Activated T-cell treated with anti-CD3 and anti-CD28 coated beads, Interleukin-2, amount 50 U/mL, for 1 hour (primary cell): Measurements from ENCODE around the gene SMG1.

Experiments
- DNase-seq: peaks from one replicate; pipeline ENCODE4 v3.0.0-alpha.2; 2020

SMG1 gene

DNA sequence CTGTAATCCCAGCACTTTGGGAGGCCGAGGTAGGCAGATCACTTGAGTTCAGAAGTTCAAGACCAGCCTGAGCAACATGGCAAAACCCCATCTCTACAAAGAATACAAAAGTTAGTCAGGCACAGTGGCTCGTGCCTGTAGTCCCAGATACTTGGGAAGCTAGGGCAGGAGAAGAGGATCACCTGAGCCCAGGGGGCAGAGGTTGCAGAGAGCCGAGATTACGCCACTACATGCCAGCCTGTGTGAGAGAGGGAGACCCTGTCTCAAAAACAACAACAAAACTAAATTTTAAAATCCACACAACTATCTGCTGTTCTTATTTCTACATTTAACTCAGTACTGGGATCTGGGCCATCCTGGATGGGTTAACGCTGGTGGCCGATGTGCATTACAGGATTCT lies 83.6 kb downstream of the SMG1 start:
- DNase-seq, result no peak

DNA sequence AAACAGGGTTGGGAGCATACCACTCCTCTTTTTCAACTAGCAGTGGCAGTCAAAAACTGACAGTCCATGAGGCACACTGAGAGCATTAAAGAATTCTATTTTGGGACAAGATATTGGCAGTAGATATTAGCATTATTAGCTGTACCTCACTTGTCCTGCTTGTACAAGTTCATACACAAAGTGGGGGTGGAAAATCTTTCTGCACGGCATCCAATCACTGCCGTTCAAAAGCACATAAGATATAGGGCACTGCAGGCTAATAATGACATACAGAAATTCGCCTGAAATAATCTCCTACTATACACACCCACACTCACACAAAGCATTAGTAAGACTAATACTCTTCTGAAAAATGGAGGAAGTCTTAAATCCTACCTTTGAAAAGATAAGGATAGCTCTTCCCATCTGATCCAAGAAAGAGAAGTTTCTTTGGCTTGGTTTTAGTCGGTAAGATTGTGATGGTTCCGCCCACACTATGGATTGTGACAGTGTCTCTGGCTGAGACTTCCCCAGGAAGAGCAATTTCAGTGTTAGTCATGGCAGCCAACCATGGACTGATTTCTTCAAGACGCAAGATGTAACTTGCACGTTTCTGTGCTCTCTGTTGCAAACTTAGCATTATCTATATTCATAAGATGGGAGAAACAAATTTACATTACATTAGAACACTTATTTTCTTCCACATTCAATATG lies 84.2 kb downstream of the SMG1 start:
- DNase-seq, result no peak

DNA sequence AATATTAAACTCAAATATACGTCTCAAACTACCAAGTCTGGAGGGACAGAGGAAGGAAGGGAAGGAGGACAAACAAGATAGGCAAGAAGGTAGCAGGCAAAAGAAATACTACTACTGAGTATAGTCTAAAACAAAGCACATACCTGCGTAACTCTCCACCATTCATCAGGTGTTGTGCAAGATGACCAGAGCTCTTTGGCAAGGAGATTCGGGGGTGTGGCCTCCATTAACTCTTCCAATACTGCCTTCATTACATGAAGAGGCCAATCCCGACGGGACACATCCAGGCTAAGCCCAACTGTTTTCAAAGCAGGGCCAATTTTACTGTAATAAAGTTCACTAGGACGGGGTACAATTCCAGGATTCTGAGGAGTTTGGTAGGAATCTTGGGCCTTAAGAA lies 86.7 kb downstream of the SMG1 start:
- no peak for DNase-seq

DNA sequence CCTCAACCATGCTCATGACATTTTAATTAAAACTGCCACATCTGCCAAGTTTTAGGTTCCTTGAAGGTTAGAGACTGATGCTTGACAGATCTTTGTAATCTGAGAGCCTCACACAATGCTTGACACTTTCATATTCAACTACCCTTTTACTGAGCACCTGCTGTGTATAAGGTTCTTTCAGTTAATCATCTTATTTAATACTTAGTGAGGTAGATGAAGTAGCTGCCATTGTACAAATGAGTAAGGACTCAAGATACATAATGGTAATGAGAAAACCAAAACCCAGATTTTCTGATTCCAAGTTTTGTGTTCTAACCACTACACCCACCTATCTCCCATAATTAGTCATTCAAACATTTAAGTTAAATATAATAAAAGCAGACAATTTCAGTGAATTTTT lies 89.5 kb downstream of the SMG1 start:
- no peak for DNase-seq

DNA sequence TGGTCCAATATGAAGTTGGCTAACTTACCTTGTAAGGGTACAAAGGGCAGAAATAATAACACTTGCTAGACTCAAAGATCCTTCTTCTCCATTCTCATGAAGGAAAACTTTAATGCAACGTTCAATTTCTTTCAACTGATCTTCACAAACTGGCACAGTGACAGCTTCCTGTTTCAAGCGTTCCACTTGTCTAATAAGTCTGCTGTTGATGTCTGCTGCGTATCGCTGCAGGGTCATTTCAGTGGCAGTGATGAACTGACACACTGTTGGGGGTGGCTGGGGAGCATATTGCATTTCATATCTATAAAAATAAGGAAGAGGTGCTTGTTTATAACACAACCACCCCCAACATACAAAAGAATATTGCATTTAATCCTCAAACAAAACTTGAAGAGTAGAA lies 91.3 kb downstream of the SMG1 start:
- no peak for DNase-seq

DNA sequence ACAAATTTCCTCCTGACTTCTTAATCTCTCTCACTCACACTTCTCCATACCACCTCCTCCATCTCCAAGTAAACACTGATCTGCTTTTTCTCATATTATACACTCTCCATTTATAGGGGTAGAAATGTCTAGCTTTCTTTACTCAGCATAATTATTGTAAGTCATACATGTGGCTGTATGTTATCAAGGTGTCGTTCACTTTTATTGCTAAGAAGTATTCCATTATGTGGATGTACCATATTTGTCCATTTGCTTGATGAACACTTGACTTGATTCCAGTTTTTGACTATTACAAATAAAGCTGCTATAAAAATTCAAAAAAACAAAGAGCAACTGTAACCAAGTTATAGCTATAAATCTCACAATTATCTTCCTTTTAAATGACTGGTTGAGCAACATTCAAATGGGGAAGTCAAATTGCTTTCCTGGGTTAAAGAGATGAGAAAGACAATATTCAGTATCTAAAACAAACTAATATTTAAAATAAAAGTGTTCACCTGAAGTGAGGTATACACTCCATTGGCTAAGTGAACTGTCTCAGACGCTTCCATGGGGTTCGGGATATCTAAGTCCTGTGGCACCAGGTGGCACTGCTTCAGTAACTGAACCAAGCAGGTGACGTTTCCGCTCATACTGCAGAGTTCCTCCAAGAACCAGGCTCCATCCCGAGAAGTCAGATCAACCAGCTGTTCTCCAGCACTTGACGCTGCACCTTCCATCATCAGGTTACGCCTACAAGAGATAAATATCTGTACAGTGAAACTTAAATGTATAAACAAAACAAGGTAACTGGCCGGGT lies 92.3 kb downstream of the SMG1 start:
- DNase-seq, result no peak

DNA sequence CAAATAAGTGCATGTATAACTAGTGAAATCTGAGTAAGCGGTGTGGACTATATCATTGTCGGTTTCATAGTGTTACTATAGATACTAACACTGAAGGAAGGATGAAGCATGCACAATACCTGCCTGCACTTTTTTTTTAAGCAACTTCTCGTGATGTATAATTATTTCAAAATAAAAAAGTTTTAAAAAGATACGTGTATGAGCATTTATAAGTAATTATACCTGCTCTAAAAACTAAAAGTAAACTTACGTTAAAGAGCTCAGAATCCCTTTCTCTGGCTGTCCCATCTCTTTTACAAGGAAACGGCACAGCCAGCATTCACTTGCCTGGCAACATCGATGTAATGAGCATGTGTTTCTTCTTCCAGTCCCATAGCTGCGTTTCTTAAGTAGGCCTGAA lies 93.6 kb downstream of the SMG1 start:
- DNase-seq, result no peak

DNA sequence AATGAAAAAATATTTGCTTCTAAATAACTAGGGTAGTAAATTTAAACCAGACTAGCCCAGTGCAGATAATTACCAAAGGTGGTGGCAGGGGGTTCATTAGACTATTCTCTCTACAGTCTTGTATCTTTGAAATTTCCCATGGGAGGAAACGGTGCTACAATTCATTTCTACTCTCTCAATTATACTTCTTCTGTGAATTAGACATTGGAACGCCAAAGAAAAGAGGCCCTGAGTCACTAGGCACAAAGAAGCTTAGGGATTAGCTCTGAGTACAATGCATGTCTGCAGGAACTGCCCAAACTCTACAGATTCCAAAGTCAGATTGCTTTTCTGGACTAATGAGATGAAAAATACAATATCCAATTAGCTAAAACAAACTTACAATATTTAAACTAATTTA lies 94.2 kb downstream of the SMG1 start:
- DNase-seq, result no peak

DNA sequence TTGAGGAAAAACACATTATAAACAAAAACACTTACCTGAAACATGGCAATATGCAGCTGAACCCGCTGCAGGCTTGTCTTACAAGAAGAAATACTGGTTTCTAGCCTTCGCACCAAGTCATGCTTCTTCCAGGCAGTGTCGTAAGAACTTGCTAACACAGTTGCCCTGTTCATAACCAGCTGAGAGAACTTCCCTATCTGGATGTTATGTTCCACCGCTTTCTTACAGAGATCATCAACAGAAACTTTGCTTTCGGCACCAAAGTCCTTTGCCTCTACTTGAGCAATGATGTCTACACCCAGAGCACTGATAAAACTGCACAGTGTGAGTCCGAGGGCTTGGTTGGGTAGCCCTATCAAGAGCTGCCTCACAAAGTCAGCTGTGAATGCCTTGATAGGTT lies 97.0 kb downstream of the SMG1 start:
- no peak for DNase-seq

DNA sequence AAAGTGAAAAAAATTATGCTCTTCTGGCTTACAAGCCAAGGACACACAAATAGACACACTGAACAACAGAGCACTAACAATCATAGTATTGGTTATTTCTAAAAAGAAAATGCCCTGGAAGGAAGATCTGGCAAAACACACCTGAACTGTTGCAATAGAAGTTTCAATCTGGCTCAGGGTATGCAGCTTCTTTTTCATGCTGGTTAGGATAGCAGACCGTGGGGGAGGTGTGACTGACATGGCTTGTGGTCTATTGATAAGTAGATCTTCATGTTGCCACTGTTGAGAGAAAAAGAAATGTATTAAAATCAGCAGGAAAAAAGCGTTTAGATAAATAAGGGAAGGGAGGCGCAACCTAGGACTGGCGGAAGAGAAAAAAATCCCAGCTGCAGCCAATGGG lies 98.3 kb downstream of the SMG1 start:
- DNase-seq, result no peak

DNA sequence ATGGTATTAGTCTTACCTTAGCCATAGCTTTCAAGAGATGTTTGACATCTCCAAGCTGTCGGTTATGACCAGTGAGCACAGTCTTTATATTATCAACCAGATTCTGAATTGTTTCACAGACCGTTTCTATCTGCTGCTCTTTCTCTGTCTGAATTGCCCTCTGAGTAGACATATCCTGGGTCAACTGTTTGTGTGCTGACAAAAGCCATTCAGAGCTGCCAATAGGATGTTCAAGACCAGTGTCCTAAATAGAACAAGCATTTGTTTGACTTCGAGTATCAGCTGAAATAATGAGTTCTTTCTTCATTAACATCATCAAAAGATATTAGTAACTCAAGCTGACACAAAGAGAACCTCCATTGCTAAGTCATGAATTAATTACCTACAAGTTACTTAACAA lies 109.9 kb downstream of the SMG1 start:
- DNase-seq, result no peak

DNA sequence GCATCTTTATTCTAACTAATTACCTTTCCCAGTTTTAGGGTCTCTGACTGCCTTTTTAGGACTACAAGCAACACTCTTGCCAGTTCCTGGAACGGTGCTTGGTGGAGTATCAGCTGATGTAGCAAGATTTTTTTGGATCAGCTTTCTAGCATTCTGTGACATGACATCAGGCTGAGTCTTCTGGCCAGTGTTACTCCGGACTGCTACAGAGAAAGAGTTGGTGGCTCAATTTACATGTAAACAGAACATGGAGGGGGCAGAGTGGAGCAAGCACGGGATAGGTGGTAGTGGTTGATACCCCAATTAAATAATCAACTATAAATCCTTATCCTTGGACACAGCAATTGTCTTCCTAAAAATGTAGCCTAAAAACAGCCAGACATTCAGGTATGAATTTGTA lies 114.3 kb downstream of the SMG1 start:
- DNase-seq, result no peak

DNA sequence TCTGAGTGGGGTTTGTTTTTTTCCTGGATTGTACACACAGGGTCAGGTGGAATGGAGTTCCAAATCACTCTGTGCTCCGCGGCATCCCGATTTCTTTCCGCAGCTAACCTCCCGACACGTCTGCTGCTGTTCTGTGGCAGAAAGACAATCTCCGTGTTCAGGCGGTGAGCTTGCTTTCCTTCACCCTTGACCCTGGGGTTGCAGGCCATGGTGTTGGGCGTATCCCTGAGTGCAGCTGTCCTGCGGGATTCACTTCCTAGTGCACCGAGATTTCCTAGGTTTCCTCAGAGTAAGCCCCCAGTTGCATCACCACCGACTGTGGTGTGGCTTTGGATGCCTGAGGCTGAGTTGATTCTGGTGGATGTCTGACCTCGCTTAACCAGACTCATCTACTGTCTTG lies 117.0 kb downstream of the SMG1 start:
- no peak for DNase-seq

DNA sequence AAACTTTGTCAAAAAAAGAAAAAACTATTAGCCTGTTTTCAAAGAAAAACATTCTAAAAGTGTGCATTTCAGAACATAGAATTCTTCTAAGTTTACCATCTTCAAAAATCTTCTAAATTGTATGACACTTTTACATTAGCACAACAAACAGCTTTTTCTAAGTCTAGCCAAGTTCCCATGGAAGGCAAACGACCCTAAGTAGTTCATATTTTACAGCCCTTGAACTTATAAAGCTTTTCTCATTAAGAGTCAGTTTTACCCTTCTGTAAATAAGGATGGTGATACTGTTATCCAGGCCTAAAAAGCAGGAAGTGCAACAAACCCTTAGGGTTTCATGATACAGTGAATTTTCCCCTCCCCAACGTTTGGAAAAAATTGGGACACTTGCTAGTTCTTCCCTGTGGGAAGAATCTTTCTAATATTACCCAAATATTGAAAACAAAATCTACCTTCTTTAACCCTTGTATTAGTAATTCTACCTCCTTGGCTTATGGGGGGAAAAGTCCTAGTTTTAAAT lies 120.9 kb downstream of the SMG1 start:
- DNase-seq, result no peak

DNA sequence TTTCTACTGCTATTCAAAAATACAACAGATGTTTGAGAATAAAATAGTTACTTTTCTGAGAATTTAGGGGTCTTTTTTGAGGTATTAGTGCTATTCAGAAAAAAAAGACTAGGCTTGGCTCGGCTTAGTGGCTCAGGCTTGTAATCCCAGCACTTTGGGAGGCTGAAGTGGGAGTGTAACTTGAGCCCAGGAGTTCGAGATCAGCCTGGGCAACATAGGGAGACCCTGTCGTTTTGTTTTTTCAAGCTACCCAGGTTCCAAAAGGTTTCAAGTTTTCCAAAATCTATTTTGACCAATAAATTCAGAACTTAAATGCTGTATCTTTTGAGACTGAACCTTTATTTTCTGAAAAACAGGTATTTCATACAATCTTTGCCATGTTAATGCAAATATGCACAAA lies 121.7 kb downstream of the SMG1 start:
- DNase-seq, result no peak

DNA sequence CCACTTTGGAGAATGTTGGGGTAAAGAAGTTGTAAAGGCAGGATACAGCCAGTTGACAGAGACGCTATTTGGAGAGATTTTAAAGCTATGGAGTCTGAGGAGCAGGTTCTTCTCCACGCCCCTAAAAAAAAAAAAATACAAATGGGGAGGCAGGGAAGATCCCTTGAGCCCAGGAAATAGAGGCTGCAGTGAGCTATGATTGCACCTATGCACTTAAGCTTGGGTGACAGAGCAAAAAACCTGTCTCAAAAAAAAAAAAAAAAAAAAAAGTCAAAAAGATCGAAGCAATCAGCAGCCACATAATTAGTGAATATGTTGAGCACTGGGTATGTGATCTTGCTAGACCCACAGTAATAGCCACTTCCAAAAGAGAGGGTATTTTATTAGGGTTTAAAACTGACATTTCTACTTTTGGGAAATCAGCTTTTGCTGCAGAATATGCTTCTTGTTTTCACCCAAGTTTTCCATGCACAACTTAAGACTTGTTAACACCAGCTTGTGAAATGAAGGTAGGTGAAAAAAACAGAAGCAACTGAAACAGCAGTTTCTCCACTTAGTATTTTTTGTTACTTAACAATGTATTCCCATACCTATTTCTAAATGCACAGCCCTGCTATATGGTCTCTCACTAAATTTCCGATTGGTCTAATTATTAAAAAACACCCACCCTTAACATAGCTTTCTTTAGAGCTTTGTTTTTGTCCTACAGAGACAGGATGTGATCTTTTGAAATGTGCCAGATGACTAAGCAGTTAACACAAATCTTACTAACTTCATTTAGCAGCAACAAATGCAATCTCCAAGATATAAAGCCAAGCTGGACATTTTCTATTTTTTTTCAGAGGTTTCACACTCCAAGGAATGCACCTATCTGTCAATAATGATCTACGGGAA lies 122.4 kb downstream of the SMG1 start:
- no peak for DNase-seq

DNA sequence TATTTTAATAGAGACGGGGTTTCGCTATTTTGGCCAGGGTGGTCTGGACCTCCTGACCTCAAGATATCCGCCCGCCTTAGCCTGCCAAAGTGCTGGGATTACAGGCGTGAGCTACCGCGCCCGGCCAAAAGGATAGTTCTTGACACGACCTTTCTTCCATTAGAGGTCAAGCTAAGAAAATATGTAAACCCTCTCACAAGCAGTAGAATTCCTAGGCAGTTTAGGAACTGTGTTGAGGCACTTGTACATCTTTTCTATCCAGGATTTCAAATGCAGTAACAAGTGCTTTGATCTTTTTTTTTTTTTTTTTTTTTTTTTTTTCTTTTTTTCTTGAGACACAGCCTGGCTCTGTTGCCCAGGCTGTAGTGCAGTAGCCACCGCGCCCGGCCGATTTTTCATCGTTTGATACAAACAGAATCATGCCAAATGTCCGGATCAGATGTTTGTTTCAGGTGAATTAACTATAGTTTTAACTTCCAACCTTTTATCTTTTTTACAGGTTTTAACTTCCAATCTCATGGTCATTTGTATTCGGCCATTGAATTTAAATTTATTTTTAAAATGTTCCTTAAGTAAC lies 123.4 kb downstream of the SMG1 start:
- no peak for DNase-seq

DNA sequence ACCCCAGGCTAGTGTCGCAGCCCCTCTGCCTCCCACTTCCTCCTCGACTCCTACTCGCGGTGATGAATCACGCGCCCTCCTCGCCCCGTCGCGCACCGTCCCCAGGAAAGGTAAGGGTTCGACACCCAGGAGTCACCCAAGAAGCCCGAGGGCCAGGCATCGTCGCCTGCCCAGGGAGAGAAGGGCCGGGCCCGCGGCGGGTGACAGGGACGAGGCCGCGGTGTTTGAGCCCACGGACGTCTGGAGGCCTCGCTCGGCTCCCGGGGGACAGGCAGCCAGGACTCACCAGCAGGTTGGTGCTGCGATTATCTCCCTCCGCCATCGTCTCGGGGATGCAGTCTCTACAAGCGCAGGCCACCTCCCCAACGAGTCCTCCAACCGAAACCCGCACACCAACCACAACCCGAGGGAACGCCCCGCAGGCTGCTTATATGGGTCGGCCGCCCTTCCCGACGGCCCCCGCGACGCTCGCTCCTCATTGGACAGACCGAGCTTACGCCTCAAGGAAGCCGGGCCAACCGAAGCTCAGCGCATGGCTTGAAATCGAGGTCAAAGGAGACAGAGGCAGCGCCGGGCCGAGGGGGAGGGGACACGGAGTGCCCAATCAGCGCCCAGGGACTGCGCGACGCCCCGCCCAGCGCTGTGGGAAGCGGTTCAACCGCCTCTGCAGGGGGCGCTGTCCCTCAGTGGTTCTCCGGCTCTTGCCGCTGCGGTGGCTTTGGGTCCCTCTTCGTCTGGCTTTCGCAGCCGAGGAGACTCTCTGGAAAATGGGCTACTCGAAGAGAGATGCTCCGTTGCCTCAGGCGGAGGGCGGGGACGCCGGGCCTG lies 124.8 kb downstream of the SMG1 start, which contains the start of gene ARL6IP1:
Gene ARL6IP1 (minus strand): TSS at position 405 of the 828 bp plus-strand sequence. CDS start 83 bp downstream, at position 322.
- peak; percentile 98 for DNase-seq

DNA sequence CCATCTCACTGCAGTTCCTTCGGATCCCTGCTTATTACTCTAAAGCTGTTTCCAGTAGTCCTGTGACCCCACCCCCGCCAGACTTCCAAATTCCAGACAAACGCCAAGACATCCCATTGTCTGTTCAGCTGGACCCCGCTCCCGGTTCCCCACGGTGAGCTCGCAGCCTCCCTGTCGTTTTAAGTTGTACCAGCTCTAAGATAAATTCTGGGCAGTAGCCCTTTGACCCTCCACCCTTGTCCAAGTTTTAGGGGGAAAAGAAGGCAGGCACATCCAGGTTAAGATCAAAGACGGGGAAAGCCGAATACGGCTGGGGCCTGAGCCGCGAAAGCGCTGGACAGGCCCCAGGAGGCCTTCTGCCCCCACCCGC lies 125.4 kb downstream of the SMG1 start:
- DNase-seq, result no peak

DNA sequence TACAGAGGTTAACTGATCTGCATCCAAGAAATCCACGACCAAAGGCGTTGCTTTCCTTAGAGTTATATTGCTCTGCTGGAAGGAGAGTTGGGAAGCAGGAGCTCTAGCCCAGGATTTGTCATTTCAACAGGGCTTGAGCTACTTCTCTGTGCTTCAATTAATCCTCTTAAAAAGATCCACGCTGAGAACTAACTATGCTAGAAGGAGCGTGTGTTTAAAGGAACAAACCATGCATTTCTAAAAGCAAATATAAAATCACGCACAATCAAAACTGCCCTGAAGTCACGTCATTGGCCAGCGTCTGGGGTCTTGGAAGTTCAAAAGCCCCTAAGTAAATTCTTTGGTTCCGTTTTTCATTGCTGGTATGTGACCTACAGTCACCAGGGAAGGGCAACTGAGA lies 125.9 kb downstream of the SMG1 start:
- DNase-seq, result no peak

DNA sequence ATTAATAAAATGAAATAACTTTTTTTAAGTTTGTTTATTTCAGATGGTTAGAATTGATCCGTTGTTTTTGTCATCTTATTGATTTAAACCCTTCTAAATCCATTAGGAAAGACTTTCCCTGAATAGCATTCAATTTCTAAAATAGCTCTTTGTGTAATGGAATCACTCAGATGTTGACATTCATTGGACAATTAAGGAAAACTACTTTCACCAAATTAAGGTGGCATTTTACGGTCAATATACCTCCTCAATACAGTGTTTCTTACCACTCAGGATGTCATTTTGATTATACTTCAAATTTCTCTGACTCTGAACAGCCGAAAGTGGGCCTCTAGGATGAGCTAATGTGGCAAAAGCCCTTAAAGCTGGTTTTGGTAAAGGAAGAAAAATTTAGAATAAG lies 126.7 kb downstream of the SMG1 start:
- no peak for DNase-seq

DNA sequence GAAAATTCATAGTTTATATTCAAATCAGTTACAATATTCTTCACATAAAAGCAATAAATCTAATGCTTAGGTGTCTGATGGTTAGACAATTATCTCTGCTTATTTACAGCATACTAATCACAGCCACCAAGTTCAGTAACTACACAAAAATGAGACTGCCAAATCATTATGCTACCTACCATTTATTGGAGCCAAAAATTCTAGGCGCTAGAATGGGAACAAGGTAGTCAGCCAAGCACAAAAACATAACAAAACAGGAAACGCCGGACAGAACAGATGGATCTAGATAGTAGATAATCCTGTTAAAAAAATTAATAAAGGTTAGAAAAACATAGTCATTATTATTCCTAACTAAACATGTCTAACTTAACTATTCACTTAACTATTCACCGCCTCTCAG lies 128.5 kb downstream of the SMG1 start:
- DNase-seq, result no peak
